Liver (tissue), 9 donors: ENCODE measurements around the gene PRPS2. TPM values are rescaled to one million over a fixed set of nuclear protein-coding genes. Genes with fewer than 3 reads are reported as not detected.

Source experiments
- DNase-seq: peaks from one replicate; pipeline ENCODE4 v3.0.0-alpha.2; 2017; ENCODE audit warnings: low spot score
- H3K27ac ChIP-seq, 2 donors: one replicate each; pipeline ENCODE4 v1.7.0; 2013; ENCODE audit warnings: inconsistent platforms in 2 of 2, low read length in 2 of 2, control low read depth in 1 of 2, low read depth in 1 of 2, mild to moderate bottlenecking in 1 of 2
- H3K27me3 ChIP-seq, 4 donors: one replicate each; pipeline versions ENCODE4 v1.6.1 to v1.7.0; 2013; ENCODE audit warnings: low read length in 3 of 4, inconsistent platforms in 1 of 4, mild to moderate bottlenecking in 1 of 4, moderate library complexity in 1 of 4; ENCODE audit not compliant: control insufficient read depth in 4 of 4, insufficient read depth in 4 of 4
- H3K36me3 ChIP-seq, 4 donors: one replicate each; pipeline versions ENCODE4 v1.6.1 to v1.7.0; 2013; ENCODE audit warnings: low read length in 3 of 4, mild to moderate bottlenecking in 3 of 4, low read depth in 1 of 4, moderate library complexity in 1 of 4; ENCODE audit not compliant: control insufficient read depth in 4 of 4, insufficient read depth in 3 of 4
- H3K4me1 ChIP-seq, 4 donors: one replicate each; pipeline versions ENCODE4 v1.6.1 to v1.7.0; 2013; ENCODE audit warnings: low read length in 3 of 4, mild to moderate bottlenecking in 3 of 4, moderate library complexity in 1 of 4; ENCODE audit not compliant: control insufficient read depth in 4 of 4, insufficient read depth in 4 of 4
- H3K4me3 ChIP-seq, 3 donors: one replicate each; pipeline versions ENCODE4 v1.6.1 to v1.7.0; 2013; ENCODE audit warnings: low read length in 3 of 3, control low read depth in 1 of 3, low read depth in 1 of 3, mild to moderate bottlenecking in 1 of 3
- H3K9ac ChIP-seq, 2 donors: one replicate each; pipeline ENCODE4 v1.7.0; 2013; ENCODE audit warnings: low read length in 2 of 2, mild to moderate bottlenecking in 2 of 2, moderate library complexity in 2 of 2, control low read depth in 1 of 2, low read depth in 1 of 2
- H3K9me3 ChIP-seq, 4 donors: one replicate each; pipeline versions ENCODE4 v1.6.1 to v1.7.0; 2013; ENCODE audit warnings: low read length in 3 of 4; ENCODE audit not compliant: control insufficient read depth in 4 of 4
- EGR1 ChIP-seq, 2 donors: IDR thresholded peaks; 2 replicates each; pipeline ENCODE4 v1.6.1; 2016 to 2018; ENCODE audit warnings: antibody characterized with exemption in 2 of 2, low read depth in 2 of 2
- FOXA1 ChIP-seq: IDR thresholded peaks from 2 replicates; pipeline ENCODE4 v1.6.1; 2016; ENCODE audit warnings: antibody characterized with exemption
- FOXA2 ChIP-seq: IDR thresholded peaks from 2 replicates; pipeline ENCODE4 v1.6.1; 2016; ENCODE audit warnings: antibody characterized with exemption
- GABPA ChIP-seq, 2 donors: IDR thresholded peaks in 1 of 2; conservative IDR thresholded peaks in 1 of 2; 2 replicates each; pipeline ENCODE4 v1.6.1; 2016; ENCODE audit warnings: antibody characterized with exemption in 2 of 2, mild to moderate bottlenecking in 1 of 2, moderate library complexity in 1 of 2
- HNF4A ChIP-seq, 2 donors: conservative IDR thresholded peaks; 2 replicates each; pipeline ENCODE4 v1.6.1; 2016; ENCODE audit warnings: antibody characterized with exemption in 2 of 2, mild to moderate bottlenecking in 2 of 2
- HNF4G ChIP-seq: IDR thresholded peaks from 2 replicates; pipeline ENCODE4 v1.6.1; 2016; ENCODE audit warnings: antibody characterized with exemption
- JUND ChIP-seq, 2 donors: IDR thresholded peaks; 2 replicates each; pipeline ENCODE4 v1.6.1; 2016; ENCODE audit warnings: antibody characterized with exemption in 2 of 2
- NR2F2 ChIP-seq: IDR thresholded peaks from 2 replicates; pipeline ENCODE4 v1.6.1; 2016; ENCODE audit warnings: antibody characterized with exemption
- SP1 ChIP-seq: IDR thresholded peaks from 2 replicates; pipeline ENCODE4 v1.6.1; 2018; ENCODE audit warnings: antibody characterized with exemption, mild to moderate bottlenecking
- TAF1 ChIP-seq: conservative IDR thresholded peaks from 2 replicates; pipeline ENCODE4 v1.6.1; 2016; ENCODE audit warnings: antibody characterized with exemption, mild to moderate bottlenecking
- YY1 ChIP-seq: IDR thresholded peaks from 2 replicates; pipeline ENCODE4 v1.6.1; 2016; ENCODE audit warnings: antibody characterized with exemption, mild to moderate bottlenecking
- WGBS: extraction: QIAGEN DNeasy Blood & Tissue Kit; methylation state at CpG from one replicate; pipeline ENCODE4 v1.1.7; 2013; 5-methylcytosine and 5-hydroxymethylcytosine counted together
- polyA plus RNA-seq, 2 donors: library from polyadenylated mRNA; stranded (reverse) in 1 of 2; unstranded in 1 of 2; fragments of 200-250 nt in 1 of 2; fragments of >200 nt in 1 of 2; fragmentation: Nextera tagmentation in 1 of 2; extraction: Ambion mirVana in 1 of 2; gene quantifications; one replicate each; pipeline versions ENCODE4 v1.2.1 to v1.2.3, GENCODE V29; 2013 to 2015
- total RNA-seq, 2 donors: library from RNA; depleted of rRNA; stranded (reverse); fragments of >200 nt; gene quantifications; one replicate each; pipeline ENCODE4 v1.2.3, GENCODE V29; 2014
- TF ChIP-seq, protein P1 (sequence below): IDR thresholded peaks from 2 replicates; pipeline ENCODE4 v1.6.1; 2016; ENCODE audit warnings: antibody characterized with exemption
- TF ChIP-seq, protein P2 (sequence below): IDR thresholded peaks from 2 replicates; pipeline ENCODE4 v1.6.1; 2016; ENCODE audit warnings: antibody characterized with exemption, mild to moderate bottlenecking
- TF ChIP-seq, protein P3 (sequence below): IDR thresholded peaks from 2 replicates; pipeline ENCODE4 v1.6.1; 2016; ENCODE audit warnings: antibody characterized with exemption
- donor health status: healthy.
- donor health status: healthy.
- donor health status: healthy.
- donor health status: healthy.
- donor health status: healthy.

PRPS2 gene
- total and polyA plus RNA-seq, 4 donors: 12.7 to 19.9 (median 13.5) TPM

DNA sequence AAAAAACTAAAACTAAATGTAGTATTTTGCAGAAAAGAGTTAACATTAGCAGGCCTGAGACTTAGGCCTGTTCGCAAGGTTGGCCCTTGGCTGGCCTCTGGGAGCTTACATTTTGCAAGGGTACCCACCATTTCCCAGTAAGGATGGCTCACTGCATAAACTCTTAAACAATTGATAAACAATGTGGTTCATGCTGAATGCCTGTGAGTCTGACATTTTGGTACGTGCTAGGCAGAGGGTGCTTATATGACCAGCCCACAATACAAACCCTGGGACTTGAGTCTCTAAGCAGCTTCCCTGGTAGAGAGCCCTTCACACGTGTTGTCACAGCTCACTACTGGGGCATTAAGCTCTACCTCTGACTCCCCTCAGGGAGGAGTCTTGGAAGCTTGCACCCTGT lies 7.4 kb downstream of the PRPS2 start (continued):
- TF ChIP-seq EGR1 (IDR thresholded peaks at IDR 0.05; ENCODE audit: low read depth in 2 of 2) (no peak), SP1 (no peak), NR2F2 (no peak)
- TF ChIP-seq, protein P1, sequence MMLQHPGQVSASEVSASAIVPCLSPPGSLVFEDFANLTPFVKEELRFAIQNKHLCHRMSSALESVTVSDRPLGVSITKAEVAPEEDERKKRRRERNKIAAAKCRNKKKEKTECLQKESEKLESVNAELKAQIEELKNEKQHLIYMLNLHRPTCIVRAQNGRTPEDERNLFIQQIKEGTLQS: no peak

- Histone ChIP-seq H3K9ac (no peak overlapping the region), H3K4me1 (no peaks in the 10 kb centered on the region), H3K27me3 (no peaks in the 10 kb centered on the region), H3K4me3 (no peak overlapping the region), H3K27ac (no peak overlapping the region), H3K36me3 (peaks cover 0 to 1% (median 0%) of the 10 kb centered on the region in 4 donors), H3K9me3 (peaks cover 0 to 7% (median 1%) of the 10 kb centered on the region in 4 donors)
- DNase-seq: no peak
- TF ChIP-seq FOXA2: no peak
- no peak for TF ChIP-seq GABPA (IDR thresholded peaks at IDR 0.05 in 1 of 2, conservative IDR thresholded peaks at IDR 0.05 in 1 of 2)
- TF ChIP-seq EGR1 (IDR thresholded peaks at IDR 0.05; ENCODE audit: low read depth in 2 of 2): no peak
- no peak for TF ChIP-seq TAF1
- TF ChIP-seq SP1: no peak
- TF ChIP-seq HNF4A (conservative IDR thresholded peaks at IDR 0.05): no peak
- TF ChIP-seq HNF4G: no peak
- TF ChIP-seq, protein P2, sequence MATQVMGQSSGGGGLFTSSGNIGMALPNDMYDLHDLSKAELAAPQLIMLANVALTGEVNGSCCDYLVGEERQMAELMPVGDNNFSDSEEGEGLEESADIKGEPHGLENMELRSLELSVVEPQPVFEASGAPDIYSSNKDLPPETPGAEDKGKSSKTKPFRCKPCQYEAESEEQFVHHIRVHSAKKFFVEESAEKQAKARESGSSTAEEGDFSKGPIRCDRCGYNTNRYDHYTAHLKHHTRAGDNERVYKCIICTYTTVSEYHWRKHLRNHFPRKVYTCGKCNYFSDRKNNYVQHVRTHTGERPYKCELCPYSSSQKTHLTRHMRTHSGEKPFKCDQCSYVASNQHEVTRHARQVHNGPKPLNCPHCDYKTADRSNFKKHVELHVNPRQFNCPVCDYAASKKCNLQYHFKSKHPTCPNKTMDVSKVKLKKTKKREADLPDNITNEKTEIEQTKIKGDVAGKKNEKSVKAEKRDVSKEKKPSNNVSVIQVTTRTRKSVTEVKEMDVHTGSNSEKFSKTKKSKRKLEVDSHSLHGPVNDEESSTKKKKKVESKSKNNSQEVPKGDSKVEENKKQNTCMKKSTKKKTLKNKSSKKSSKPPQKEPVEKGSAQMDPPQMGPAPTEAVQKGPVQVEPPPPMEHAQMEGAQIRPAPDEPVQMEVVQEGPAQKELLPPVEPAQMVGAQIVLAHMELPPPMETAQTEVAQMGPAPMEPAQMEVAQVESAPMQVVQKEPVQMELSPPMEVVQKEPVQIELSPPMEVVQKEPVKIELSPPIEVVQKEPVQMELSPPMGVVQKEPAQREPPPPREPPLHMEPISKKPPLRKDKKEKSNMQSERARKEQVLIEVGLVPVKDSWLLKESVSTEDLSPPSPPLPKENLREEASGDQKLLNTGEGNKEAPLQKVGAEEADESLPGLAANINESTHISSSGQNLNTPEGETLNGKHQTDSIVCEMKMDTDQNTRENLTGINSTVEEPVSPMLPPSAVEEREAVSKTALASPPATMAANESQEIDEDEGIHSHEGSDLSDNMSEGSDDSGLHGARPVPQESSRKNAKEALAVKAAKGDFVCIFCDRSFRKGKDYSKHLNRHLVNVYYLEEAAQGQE: no peak
- TF ChIP-seq NR2F2: no peak
- TF ChIP-seq, protein P3, sequence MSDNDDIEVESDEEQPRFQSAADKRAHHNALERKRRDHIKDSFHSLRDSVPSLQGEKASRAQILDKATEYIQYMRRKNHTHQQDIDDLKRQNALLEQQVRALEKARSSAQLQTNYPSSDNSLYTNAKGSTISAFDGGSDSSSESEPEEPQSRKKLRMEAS: no peak
- TF ChIP-seq, protein P1: no peak
- WGBS: 92% methylated on average over 13 of the region's 13 CpGs
These were observed 7.9 kb downstream of the PRPS2 start for GRCh38 chrX:12799118-12799517.

DNA sequence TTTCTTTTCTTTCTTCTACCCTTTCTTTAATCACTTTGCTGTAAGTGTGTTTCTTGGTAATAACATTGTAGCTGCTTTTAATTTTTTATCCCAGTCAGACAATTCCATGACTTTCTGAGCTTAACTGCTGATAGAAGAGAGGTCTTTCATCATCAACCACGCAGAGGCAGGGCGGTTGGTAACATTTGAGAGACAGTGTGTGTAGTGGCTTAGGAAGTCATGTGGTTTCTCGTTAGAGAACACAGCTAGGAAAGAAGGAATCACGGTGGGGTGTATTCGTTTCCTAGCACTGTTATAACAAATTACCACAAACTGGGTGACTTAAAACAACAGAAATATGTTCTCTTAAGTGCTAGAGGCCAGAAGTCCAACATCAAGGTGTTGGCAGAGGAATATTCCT lies 11.5 kb downstream of the PRPS2 start:
- TF ChIP-seq JUND (IDR thresholded peaks at IDR 0.05): no peak
- no peak for TF ChIP-seq TAF1
- TF ChIP-seq HNF4A (conservative IDR thresholded peaks at IDR 0.05): no peak
- TF ChIP-seq, protein P2: no peak
- TF ChIP-seq, protein P1: no peak
- no peak for TF ChIP-seq YY1
- no peak for TF ChIP-seq FOXA1
- 90% methylated on average over 5 of the region's 5 CpGs for WGBS
- no peak for DNase-seq
- Histone ChIP-seq H3K4me1 (no peaks in the 10 kb centered on the region), H3K4me3 (no peak overlapping the region), H3K27ac (no peak overlapping the region), H3K9ac (no peak overlapping the region), H3K27me3 (no peaks in the 10 kb centered on the region), H3K36me3 (no peaks in the 10 kb centered on the region), H3K9me3 (no peaks in the 10 kb centered on the region)
